Fibroblast of the aortic adventitia (primary cell): ENCODE data around the gene TRIM7. TPM values are rescaled to one million over a fixed set of nuclear protein-coding genes. Genes with fewer than 3 reads are reported as not detected.

Experiments used
- DNase-seq: peaks from one replicate; pipeline ENCODE4 v3.0.0-alpha.2; 2010; ENCODE audit warnings: low read depth
- H3K4me3 ChIP-seq: 2 replicates; pipeline ENCODE4 v1.5.1; 2011; ENCODE audit warnings: low read depth, mild to moderate bottlenecking, control low read depth, low read length, moderate library complexity
- total RNA-seq: library from RNA; depleted of rRNA; stranded (reverse); fragments of >200 nt; gene quantifications from 2 replicates; pipeline ENCODE4 v1.2.3, GENCODE V29; 2012; ENCODE audit warnings: low replicate concordance
- TF ChIP-seq, protein P1 (sequence below): IDR thresholded peaks from 2 replicates; pipeline ENCODE4 v1.5.1; 2011; ENCODE audit warnings: mild to moderate bottlenecking, low read length, control low read depth, inconsistent platforms; ENCODE audit not compliant: insufficient read depth

Gene TRIM7
- total RNA-seq, 1 donor: 3.3 TPM

DNA sequence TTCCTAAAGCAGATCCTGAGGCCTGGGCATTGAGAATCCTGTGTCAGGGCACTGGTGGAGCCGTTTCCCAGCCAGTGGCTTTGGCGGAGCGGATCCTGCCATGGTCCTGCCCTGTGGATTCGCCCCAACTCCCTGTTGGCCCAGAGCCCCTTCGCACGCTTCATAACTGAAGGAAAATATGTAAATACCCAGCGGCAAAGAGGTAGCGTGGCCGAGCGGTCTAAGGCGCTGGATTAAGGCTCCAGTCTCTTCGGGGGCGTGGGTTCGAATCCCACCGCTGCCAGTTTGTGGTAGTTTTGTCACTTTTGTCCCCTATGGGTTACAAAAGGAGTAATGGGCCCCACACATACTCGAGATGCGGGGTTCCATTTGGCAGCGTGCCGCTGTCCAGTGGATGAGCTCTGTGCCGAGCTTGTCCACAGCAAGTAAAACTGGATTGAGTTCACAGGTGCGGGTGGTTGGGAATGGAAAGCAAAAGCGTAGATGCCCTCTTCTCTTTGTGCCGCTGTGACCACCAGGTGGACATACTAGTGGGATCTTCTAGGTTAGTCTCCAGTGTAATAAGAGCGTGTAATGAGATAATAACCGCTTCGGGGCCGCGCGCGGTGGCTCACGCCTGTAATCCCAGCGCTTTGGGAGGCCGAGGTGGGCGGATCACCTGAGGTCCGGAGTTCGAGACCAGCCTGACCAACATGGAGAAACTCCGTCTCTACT lies 17.3 kb downstream of the TRIM7 start:
- DNase-seq: peak; percentile 83
- TF ChIP-seq, protein P1, sequence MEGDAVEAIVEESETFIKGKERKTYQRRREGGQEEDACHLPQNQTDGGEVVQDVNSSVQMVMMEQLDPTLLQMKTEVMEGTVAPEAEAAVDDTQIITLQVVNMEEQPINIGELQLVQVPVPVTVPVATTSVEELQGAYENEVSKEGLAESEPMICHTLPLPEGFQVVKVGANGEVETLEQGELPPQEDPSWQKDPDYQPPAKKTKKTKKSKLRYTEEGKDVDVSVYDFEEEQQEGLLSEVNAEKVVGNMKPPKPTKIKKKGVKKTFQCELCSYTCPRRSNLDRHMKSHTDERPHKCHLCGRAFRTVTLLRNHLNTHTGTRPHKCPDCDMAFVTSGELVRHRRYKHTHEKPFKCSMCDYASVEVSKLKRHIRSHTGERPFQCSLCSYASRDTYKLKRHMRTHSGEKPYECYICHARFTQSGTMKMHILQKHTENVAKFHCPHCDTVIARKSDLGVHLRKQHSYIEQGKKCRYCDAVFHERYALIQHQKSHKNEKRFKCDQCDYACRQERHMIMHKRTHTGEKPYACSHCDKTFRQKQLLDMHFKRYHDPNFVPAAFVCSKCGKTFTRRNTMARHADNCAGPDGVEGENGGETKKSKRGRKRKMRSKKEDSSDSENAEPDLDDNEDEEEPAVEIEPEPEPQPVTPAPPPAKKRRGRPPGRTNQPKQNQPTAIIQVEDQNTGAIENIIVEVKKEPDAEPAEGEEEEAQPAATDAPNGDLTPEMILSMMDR: peak; percentile 43
- peak overlapping the region; percentile 46 for H3K4me3 ChIP-seq

- TF ChIP-seq, protein P1: no peak
- peak overlapping the region; percentile 14 for H3K4me3 ChIP-seq
- DNase-seq: no peak
These were observed 18.0 kb downstream of the TRIM7 start for GRCh38 chr5:181186986-181187499.

- TF ChIP-seq, protein P1: no peak
These were observed 19.0 kb downstream of the TRIM7 start for GRCh38 chr5:181186022-181186421.

DNA sequence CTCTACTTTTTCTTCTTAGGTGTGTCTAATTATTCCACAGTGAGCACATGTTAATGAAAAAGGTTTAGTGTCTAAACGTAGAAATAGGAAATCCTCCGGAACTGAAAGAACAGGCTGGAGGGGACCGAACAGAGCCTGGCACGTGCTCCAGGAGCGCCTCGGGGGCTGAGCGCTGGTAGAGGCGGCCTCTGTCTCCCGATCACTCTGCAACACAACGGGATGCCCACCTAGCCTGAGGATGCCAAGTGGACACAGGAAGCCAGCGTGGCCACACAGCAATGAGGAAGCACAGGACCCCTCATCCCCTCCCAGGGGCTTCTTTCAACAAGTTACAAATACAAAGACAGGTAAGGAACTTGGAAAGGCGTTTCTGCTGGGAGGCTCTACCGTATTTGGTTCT lies 19.4 kb downstream of the TRIM7 start:
- DNase-seq: no peak
- TF ChIP-seq, protein P1: no peak
- no peak overlapping the region for H3K4me3 ChIP-seq

More at GRCh38 chr5:181186022-181186421, 19.0 kb downstream of the TRIM7 start:
- DNase-seq: no peak
- H3K4me3 ChIP-seq: no peak overlapping the region

DNA sequence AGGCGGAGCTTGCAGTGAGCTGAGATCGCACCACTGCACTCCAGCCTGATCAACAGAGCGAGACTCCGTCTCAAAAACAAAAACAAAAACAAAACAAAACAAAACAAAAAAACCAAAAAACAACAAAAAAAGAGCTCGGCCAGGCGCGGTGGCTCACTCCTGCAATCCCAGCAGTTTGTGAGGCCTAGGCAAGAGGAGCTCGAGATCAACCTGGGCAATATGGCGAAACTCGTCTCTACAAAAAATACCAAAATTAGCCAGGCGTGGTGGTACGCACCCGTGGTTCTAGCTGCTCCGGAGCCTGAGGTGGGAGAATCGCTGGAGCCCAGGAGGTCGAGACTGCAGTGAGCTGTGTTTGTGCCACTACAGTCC lies 20.2 kb downstream of the TRIM7 start:
- peak overlapping the region; percentile 22 for H3K4me3 ChIP-seq
- DNase-seq: no peak
- TF ChIP-seq, protein P1: no peak

GRCh38 chr5:181182651-181183050 lies 22.3 kb downstream of the TRIM7 start:
- no peak for DNase-seq
- H3K4me3 ChIP-seq: no peak overlapping the region
- TF ChIP-seq, protein P1: no peak
